HG02840 (cell line): ENCODE data around the gene PTPRK.

Experiments
- ATAC-seq: cut with Tn5 transposase; IDR thresholded peaks from one replicate; pipeline ENCODE4 v1.9.1; 2021; ENCODE audit warnings: mild to moderate bottlenecking, moderate library complexity, moderate number of reproducible peaks; ENCODE audit not compliant: unreplicated experiment, low FRiP score

Gene PTPRK

DNA sequence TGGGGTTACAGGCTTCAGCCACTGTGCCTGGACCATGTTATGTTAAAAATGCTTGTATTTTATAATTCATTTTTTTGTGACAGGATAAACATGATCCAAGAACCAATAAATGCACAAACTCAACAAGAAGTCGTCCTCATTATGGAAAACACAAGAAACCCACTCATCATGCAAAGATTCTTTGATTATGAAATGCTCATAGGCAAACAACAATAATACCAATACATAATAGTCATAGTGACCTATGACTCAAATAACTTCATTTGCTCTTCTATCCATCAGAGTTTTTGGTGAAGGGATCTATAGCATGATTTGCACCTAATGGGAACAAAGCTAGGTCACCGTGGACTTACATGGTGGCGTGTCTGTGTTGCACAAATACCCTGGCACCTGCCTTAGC, 402.5 kb downstream of the PTPRK start:
- no peak for ATAC-seq

DNA sequence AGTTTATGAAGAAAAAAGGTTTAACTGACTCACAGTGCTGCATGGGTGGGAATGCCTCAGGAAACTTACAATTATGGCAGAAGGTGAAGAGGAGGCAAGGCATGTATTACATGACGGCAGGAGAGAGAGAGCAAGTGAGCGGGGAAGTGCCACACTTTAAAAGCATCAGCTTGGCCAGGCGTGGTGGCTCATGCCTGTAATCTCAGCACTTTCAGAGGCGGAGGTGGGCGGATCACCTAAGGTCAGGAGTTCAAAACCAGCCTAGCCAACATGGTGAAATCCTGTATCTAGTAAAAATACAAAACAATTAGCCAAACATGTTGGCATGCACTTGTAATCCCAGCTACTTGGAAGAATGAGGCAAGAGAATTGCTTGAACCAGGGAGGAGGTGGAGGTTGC, 406.2 kb downstream of the PTPRK start:
- no peak for ATAC-seq

DNA sequence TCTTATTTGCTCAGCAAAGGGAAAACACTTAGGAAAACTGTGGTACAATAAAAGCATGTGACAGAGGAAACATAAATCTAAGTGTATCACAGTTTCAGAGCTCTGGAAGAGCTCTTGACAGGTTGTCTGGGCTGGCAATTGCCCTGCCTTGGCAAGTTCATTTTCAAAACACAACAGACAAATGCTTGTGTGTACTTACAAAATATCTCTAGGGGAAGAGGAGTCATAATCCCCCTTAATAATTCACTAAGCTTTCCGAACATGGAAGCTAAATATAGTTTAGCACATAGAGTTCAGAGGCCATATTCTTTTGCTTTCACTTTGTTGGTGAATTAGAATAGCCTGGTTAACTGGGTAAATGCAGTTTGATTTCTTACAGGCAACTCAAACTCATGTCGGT, 407.9 kb downstream of the PTPRK start:
- ATAC-seq: peak; percentile 78

DNA sequence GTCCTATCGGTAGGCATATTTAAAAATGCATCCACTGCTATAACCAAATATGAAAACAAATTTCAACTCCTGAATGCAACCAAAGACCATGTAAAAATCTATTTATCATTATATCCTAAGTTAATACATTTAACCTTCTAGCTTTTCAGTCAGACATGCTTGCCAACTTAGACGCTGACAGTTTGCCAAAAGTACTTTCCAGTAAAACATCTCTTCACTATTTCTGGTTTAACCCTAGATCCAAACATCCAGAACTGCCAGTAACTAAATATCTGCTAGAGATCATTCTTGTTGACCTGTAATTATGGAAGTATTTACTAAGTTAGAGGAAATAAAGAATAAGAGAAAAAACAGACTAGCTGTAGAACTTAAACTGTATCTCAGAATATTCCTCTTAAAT, 409.3 kb downstream of the PTPRK start:
- no peak for ATAC-seq

DNA sequence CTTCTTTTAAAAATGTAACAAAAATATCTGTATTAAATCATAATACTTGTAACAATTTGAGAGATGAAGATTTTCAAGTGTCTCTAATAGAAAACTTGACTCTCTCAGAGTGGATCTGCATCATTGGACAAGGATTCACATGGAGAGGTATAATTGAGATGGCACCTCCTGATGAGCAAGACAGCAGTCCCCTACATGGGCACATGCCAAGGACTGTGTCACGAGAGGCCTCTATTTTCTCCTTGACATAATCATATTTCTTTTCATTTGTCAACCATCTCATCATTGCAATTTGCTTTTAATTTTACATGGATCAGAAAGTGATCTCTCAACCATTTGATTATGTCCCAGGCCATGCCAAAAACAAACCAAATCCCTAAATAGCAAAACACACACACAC, 412.7 kb downstream of the PTPRK start:
- ATAC-seq: no peak

DNA sequence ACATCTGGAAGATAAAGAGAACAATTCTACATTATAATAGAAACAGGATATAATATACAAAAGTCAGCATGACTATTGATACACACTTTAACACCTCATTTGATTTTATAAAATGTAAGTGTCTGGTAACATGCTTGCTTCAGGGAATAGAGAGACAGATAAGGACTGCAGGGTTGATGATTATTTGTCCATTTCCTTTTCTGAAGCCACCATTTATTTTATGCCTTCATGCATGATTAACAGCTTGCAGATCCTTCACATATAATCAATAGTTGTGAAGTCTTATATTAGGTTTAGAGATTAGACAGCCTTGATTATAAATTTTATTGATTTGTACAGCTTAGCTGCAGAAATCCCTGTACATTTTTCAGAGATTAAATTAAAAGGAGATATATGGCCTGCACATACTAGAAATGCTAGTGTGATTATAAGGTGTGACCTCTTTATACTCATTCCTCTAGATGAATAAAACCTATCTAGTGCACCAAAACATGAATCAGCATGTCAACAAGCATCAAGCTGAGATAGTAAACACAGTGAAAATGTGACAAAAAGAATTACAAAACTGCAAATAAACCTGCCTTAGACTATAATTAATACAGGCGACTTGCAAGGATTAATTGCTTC, 420.7 kb downstream of the PTPRK start:
- ATAC-seq: no peak

DNA sequence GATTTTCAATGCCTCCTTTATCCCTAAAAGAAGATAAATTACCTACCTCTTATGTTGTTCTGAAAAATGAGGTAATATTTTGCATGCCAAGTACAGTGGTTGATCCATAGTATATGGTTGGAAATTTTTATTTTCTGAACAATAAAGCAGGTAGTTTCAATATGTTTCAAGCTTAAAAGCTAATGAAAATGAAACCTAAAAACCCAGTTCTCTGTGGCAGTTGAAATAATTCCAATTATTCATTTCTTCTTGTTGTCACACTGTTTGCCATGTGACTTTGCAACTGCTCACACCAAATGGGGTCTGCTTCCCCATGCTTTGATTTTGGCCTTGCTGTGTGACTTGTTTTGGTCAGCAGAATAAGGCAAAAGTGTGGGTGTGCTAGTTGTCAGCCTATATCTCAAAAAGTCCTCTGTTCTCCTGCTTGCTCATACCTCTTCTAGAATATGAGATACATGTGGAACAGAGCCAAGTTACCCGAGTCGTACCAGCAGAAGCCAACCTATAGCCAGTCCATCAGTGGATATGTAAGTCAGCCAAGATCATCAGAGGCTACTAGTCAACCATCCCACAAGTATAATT, 422.3 kb downstream of the PTPRK start:
- ATAC-seq: no peak

DNA sequence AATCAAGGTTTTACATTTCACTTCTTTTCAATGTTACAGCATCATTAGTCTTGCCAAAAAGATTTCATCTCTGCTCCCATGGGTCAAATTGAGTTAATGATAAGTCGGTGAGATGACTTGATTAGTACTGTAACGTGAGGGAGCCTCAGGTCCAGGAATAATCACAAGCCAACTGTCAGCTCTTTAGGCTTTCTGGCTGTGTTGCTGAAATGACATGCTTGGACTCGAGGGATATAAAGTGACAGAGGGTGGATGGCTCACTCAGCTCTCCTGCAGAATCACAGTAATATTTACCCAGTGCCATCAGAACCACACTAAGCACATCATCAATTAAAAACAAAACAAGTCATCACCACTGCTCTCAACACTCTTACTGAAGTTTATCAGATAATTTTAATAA, 423.4 kb downstream of the PTPRK start:
- ATAC-seq: no peak

DNA sequence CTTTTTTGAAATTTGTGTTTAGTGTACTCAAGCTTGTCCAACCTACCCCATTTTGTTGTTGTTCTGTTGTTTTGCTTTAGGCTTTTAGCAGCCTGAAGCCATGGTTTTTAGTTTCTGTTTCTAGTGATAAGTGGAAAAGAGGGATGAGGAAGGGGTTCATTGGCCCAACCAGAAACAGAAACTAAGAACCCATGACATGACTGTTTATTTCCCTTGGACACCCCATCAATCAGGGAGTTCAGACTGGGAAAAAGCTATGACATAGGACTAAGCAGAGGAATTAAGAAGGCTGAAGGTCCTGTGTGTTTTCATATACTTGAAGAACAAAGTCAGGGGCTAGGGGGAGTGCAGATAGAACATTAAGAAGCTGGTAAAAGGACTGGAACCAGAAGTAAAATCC, 425.0 kb downstream of the PTPRK start:
- ATAC-seq: no peak

DNA sequence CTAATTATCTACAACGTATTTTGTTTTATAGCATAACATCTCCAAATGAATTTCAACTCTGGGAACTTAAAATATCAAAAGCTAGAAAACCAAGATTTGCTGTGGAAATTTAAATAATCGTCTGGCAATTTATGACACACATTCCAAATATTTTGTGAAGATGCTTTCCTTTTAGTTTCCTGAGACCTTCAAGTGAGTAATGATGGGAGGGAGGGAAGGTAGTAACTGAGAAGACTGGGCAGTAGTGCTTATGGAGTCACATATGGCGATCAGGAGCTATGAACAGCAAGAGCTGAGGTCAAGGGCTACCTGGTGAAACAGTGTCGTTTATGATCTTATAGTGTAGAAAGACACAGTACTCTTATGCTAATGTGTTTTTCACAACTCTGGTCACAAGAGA, 441.4 kb downstream of the PTPRK start:
- ATAC-seq: no peak

DNA sequence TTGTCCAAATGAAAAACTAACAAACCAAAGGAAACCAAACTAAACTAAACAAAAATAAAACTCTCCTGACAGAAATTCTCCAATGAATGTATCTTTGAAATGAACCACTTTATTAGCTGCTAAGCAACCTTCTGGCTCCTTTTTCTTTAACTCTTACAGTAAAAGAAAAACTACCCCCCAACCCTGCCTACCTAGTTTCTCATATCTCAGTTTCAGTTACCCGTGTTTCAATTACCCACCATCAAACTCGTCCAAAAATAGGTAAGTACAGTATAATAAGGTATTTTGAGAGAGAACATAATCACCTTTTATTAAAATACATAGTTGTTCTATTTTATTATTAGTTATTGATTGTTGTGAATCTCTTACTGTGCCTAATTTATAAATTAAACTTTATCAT, 442.1 kb downstream of the PTPRK start:
- ATAC-seq: no peak

DNA sequence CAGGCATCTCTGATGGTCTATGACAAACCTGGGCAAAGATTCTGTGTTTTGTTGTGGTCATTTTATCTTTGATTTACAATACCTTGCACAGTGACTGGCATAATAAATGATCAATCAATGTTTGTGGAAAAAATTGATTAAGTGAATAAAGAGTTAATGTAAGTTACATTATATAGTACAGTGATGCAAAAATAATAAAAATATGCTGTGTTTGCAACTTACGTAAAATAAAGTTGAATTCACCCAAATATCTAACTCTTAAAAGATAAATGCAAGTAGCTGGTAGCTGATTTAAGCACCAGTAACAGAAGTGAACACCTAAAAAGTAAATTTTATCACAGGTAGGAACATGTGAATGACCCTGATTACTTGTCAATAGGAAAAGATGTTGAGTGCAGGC, 443.6 kb downstream of the PTPRK start:
- no peak for ATAC-seq

DNA sequence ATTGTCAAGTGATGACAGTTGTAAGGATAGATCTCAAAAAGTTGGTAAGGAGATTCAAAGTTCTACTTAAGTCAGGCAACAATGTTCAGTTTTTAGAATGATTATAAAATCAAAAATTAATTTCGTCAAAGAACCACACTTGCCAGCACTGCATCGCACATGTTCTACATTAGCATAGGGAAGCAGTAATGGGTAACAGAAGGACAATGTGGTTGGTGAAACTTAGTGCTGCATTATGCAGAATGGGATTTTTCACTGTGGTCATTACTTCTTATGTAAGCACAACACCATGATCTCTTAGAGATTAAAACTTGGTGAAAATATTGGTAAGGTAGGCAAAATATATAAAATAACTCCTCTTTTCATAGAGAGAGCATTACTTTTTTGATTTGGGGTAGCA, 445.8 kb downstream of the PTPRK start:
- ATAC-seq: no peak

DNA sequence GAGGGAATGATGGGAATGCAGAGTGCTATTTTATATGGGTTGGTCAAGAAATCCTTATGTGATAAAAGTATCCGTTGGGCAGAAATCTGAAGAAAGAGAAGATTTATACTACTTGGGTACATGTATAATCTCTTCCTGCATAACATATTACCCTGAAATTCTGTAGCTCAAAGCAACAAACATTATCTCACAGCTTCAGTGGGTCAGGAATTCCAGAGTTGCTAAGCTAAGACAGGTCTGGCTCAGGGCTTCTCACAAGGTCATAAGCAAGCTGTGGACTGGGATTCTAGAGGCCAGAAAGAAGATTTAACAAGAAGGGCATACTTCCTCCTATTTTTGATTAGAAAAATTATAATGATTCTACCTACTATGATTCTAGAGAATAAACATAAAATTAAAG, 447.0 kb downstream of the PTPRK start:
- no peak for ATAC-seq

DNA sequence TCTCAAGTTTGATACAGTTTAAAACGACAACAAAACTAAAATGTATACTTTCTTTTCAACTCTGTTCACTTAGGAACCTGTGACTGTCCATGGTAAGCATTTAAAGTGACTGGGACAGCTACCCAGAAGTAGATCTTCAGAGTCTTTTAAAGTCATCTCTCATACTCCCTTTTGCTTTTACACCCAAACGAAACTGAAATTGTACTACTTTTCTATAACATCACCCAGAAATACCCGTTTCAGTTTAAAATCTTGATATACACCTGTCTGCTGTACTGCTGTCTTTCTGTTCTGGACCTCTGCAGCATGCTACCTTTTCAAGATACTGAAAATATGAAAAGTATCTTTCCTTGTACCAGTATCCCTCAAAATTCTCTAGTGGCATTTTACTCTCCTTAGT, 449.2 kb downstream of the PTPRK start:
- no peak for ATAC-seq

DNA sequence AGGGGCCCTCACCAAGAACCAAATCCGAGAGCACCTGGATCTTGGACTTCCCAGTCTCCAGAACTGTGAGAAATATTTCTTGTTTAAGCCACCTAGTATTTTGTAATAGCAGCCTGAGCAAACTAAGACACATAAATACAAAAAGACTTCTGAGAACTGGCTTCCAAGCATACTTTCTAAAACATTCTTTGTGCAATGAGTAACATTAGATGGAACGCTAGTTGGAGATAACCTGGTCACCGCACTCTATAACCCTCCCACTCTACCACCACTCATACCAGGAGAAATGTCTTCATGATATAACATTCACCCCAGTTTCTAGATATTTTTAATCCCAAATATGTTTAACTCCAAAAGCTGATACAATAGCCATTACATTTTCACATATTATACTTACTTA, 450.0 kb downstream of the PTPRK start:
- no peak for ATAC-seq

DNA sequence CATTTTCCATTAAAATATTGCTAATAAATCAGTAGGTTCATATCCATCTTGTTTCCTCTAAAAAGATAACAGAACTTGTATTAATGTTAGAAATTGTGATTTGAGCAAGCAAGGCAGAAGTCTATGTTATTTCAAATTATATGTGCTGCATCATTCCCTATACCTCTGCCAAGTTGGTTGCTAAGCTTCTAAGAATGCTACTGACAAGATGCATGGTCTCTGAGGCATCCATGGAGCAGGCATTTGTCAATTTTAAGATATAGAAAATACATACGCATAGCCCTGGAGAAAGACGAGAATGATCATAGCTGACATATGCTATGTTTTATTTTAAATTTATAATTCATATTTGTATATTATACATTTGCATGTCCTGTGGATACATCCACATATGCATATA, 451.2 kb downstream of the PTPRK start:
- ATAC-seq: no peak

DNA sequence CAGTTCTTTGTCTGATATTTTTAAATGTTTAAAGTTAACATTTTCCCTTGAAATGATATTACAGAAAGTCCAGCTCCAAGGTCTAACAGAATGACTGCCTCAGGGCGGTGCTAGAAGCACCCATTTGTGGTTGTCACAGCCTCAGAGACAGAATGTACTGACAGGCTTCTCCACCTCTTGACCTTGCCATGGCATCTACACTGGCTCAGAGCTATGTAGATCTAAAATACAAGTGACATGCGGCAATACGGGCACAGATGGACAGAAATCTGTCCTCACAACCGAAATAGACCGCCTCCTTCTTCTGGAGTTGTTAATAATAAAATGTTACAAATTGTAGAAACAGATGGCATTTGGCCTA, 452.3 kb downstream of the PTPRK start:
- ATAC-seq: no peak

DNA sequence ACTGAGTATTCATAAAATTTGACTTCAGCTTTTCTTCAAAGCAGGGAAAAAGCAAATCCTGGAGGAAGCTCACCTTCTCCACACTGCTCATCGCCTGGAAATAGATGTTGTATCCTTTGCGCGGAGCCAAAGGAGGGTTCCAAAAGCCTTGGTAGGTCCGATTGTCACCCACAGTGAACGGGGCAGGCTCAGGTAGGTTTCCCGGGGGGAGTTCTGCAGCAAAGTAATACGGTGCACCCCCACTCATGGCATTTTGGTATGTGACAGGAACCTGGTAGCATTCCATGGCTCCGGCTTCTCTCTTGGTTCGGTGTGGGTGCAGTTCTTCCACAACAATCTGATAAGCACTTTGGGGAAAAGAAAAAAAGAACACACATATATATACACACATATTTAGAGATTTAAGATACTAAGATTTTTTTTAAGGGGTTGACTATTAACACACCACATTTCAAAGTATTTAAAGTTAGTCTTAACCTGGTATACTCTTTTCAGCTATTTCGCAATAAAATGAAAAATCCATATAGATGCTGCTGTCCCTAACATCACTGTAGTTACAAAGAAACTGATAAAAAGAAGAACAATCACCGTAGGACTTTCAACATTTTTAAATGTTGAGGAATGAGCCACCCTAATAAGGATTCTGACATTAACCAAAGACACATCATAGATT, 452.8 kb downstream of the PTPRK start:
- ATAC-seq: no peak

DNA sequence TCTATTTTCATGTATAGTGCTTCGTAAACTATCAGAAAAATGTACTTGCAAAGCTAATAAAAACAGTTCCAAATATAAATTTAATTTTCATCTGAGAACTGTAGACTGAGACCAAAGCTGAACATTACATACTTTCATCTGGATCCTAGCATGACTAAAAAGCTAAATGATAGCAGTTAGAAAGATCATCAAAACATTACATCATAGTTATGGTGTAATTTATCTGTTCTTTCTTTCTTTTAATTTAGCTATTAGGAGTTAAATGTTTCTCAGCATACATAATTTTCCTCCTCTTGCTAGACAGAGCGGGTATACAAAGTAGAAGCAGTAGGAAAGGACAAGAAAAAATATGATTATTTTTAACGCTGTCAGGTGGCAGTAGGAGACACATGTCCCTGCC, 455.3 kb downstream of the PTPRK start:
- no peak for ATAC-seq

DNA sequence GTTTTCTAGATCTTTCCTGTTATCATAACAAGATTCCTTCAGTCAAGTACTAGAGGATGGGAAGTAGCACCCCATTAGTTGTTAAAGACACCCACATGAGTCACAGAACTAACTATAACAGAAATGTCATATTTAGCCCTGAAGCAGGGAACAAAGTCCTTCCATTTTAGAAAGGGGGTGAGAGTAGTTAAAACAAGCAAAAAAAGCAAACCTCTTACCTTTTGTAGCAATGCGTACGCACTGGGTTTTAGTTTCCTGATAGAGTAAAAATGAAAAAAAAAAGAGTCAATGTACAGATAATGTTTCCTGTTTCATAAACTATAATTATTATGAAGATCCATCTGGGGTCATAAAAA, 455.9 kb downstream of the PTPRK start:
- no peak for ATAC-seq

DNA sequence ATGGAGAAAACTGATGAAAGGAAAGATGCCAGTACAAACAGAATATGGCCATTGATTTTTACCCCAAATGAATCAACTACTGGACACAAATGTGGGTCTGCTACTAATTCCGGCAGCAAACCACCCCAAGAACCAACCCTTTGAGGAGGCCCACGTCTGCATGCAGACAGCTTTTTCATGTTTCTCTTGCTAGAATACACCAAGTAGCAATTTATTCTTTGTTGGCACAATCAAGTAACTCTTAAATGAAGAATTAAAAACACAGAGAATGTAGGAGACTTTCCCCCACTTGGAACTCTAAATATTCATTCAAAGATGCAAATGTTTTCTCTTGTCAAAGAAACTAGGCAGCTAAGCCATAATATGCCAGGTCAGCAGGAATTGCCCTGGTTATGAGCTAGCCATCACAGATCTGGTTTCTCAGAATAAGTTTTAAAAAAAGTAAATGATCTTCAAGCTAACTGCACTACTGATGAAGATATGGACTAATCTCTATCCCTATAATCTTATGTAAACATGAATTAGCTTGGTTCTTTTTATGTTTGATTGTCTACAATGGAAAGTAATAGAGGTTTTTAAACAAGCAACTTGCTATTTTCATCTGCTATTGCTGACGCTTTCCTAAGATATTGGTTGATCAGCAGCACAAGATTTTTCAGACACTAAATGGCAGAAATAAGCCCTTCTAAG, 456.4 kb downstream of the PTPRK start:
- ATAC-seq: no peak
